Stimulated activated naive CD8-positive, alpha-beta T cell treated with anti-CD3 and anti-CD28 coated beads, Interleukin-15, amount 100 ng/mL, for 72 hours (primary cell): ENCODE measurements around the gene CFHR2.
"Not testable (repeated sequence)": the region's sequence is repeated elsewhere in the genome, so short reads cannot be mapped to it uniquely, and the experiment has no call there.

Experiments
- ATAC-seq: fragments of 150-1000 bp; cut with Tn5 transposase; 2 replicates; pipeline ENCODE4 v1.10.0; 2021; ENCODE audit warnings: mild to moderate bottlenecking, moderate library complexity
- DNase-seq, 2 donors: peaks; one replicate each; pipeline ENCODE4 v3.0.0; 2021 to 2022
- H3K27ac Mint-ChIP-seq, 2 donors: one replicate each; pipeline ENCODE4 v1.8.0; 2022; ENCODE audit warnings: mild to moderate bottlenecking in 2 of 2, mixed read lengths in 2 of 2, moderate library complexity in 2 of 2
- H3K27me3 Mint-ChIP-seq: one replicate; pipeline ENCODE4 v1.8.0; 2022; ENCODE audit warnings: mixed read lengths
- H3K4me1 Mint-ChIP-seq: one replicate; pipeline ENCODE4 v1.8.0; 2022; ENCODE audit warnings: mild to moderate bottlenecking, mixed read lengths
- H3K4me3 Mint-ChIP-seq, 2 donors: one replicate each; pipeline ENCODE4 v1.8.0; 2022; ENCODE audit warnings: mild to moderate bottlenecking in 2 of 2, mixed read lengths in 2 of 2, moderate library complexity in 1 of 2
- H3K9me3 Mint-ChIP-seq, 2 donors: one replicate each; pipeline ENCODE4 v1.8.0; 2022; ENCODE audit warnings: mixed read lengths in 2 of 2

Gene CFHR2

DNA sequence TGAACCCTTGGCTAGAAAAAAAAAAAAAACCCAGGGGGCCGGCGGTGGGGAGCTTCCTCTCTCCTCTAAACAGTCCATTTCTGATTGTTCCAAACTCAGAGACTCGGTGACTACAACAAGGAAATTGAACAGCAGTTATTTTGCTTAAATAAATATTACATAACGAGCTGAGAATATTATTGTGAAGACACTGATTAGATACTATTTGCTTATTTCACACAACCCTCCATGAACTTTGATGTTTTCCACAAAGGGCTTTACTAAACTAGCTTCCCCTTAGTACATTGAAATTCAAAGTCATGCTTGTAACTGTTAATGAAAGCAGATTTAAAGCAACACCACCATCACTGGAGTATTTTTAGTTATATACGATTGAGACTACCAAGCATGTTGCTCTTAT, 33.7 kb downstream of the CFHR2 start, which contains the start of gene CFHR5:
Gene CFHR5, plus strand, starts transcription at position 279 of the 400 bp plus-strand sequence. Its CDS starts 109 bp downstream, at position 388.
- H3K9me3 Mint-ChIP-seq, result no peaks in the 10 kb centered on the region
- no peaks in the 10 kb centered on the region for H3K27me3 Mint-ChIP-seq
- no peaks in the 10 kb centered on the region for H3K4me1 Mint-ChIP-seq
- no peak within 1 kb of the TSS for H3K27ac Mint-ChIP-seq
- H3K4me3 Mint-ChIP-seq, result no peak within 1 kb of the TSS
- ATAC-seq, result no peak
- no peak for DNase-seq

- H3K27ac Mint-ChIP-seq, result peak overlapping the region in 1 of 2 donors; percentile 65
- H3K9me3 Mint-ChIP-seq, result no peaks in the 10 kb centered on the region
- no peaks in the 10 kb centered on the region for H3K27me3 Mint-ChIP-seq
These were observed 37.3 kb downstream of the CFHR2 start for GRCh38 chr1:196980859-196981258.

GRCh38 chr1:196982247-196982646, 38.7 kb downstream of the CFHR2 start:
- not testable (repeated sequence) for H3K27me3 Mint-ChIP-seq, H3K9me3 Mint-ChIP-seq, H3K4me1 Mint-ChIP-seq, H3K27ac Mint-ChIP-seq, DNase-seq, ATAC-seq, H3K4me3 Mint-ChIP-seq

More at GRCh38 chr1:196980859-196981258, 37.3 kb downstream of the CFHR2 start:
- ATAC-seq (no peak), DNase-seq (no peak)
- Mint-ChIP-seq H3K4me1 (no peaks in the 10 kb centered on the region), H3K4me3 (no peak overlapping the region)

DNA sequence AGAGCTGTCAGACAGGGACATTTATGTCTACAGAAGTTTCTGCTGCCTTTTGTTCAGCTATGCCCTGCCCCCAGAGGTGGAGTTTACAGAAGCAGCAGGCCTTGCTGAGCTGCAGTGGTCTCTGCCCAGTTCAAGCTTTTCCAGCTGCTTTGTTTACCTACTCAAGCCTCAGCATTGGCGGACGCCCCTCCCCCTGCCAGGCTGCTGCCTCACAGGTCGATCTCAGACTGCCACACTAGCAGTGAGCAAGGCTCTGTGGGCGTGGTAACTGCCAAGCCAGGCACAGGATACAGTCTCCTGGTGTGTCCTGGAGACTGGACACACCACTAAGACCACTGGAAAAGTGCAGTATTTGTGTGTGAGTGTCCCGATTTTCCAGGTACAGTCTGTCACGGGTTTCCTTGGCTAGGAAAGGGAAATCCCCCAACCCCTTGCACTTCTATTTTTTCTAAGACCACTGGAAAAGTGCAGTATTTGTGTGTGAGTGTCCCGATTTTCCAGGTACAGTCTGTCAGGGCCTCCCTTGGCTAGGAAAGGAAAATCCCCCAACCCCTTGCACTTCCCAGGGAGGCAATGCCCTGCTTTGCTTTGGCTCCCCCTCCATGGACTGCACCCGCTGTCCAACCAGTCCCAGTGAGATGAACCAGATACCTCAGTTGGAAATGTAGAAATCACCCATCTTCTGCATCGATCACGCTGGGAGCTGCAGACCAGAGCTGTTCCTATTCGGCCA, 48.5 kb downstream of the CFHR2 start:
- H3K4me3 Mint-ChIP-seq, H3K4me1 Mint-ChIP-seq, H3K27me3 Mint-ChIP-seq, H3K27ac Mint-ChIP-seq, DNase-seq, ATAC-seq: not testable (repeated sequence)
- peaks cover 0 to 22% of the 10 kb centered on the region in 2 donors for H3K9me3 Mint-ChIP-seq

GRCh38 chr1:196993916-196994315, 50.4 kb downstream of the CFHR2 start:
- DNase-seq (no peak), ATAC-seq (no peak)
- H3K4me1 Mint-ChIP-seq, result no peaks in the 10 kb centered on the region
- H3K9me3 Mint-ChIP-seq, result peaks cover 0 to 13% of the 10 kb centered on the region in 2 donors
- H3K4me3 Mint-ChIP-seq, result no peak overlapping the region
- H3K27me3 Mint-ChIP-seq, result no peaks in the 10 kb centered on the region
- H3K27ac Mint-ChIP-seq, result no peak overlapping the region

GRCh38 chr1:196997423-196997822, 53.9 kb downstream of the CFHR2 start:
- Mint-ChIP-seq H3K27ac (no peak overlapping the region), H3K4me1 (no peaks in the 10 kb centered on the region), H3K9me3 (no peaks in the 10 kb centered on the region), H3K27me3 (no peaks in the 10 kb centered on the region), H3K4me3 (no peak overlapping the region)
- DNase-seq, result no peak
- no peak for ATAC-seq

- ATAC-seq (no peak), DNase-seq (no peak)
- no peaks in the 10 kb centered on the region for H3K4me1 Mint-ChIP-seq
- no peak overlapping the region for H3K4me3 Mint-ChIP-seq
- no peaks in the 10 kb centered on the region for H3K27me3 Mint-ChIP-seq
- H3K27ac Mint-ChIP-seq, result no peak overlapping the region
- no peaks in the 10 kb centered on the region for H3K9me3 Mint-ChIP-seq
These were observed 58.3 kb downstream of the CFHR2 start for GRCh38 chr1:197001828-197002227.

GRCh38 chr1:197003132-197003531, 59.6 kb downstream of the CFHR2 start:
- Mint-ChIP-seq H3K27me3 (no peaks in the 10 kb centered on the region), H3K27ac (no peak overlapping the region), H3K9me3 (no peaks in the 10 kb centered on the region), H3K4me1 (no peaks in the 10 kb centered on the region), H3K4me3 (no peak overlapping the region)
- peak; percentile 28 for ATAC-seq
- no peak for DNase-seq

- H3K27ac Mint-ChIP-seq, result no peak overlapping the region
- H3K9me3 Mint-ChIP-seq, result peaks cover 5 to 16% of the 10 kb centered on the region in 2 donors
- no peak overlapping the region for H3K4me3 Mint-ChIP-seq
- DNase-seq (no peak), ATAC-seq (no peak)
- no peaks in the 10 kb centered on the region for H3K27me3 Mint-ChIP-seq
- H3K4me1 Mint-ChIP-seq, result no peaks in the 10 kb centered on the region
These were observed 65.3 kb downstream of the CFHR2 start for GRCh38 chr1:197008861-197009260.
